ENCODE measurements around the gene TATDN2.

GRCh38 chr3:10247679-10248183 is 528 bp upstream of the TATDN2 start:
- TF ChIP-seq ZNF644 (tag; IDR thresholded peaks at IDR 0.05; ENCODE audit: low read depth) = no peak
- TF ChIP-seq ZNF12 (CRISPR knock-in tag; IDR thresholded peaks at IDR 0.05) = no peak
- no peak for TF ChIP-seq CBX2 (IDR thresholded peaks at IDR 0.05; ENCODE audit: insufficient read depth, low read length, poor library complexity, severe bottlenecking)
- TF ChIP-seq EZH2 (IDR thresholded peaks at IDR 0.05; ENCODE audit: borderline replicate concordance, low read depth, low read length) = no peak
- no peak for TF ChIP-seq MAX (CRISPR knock-in tag; IDR thresholded peaks at IDR 0.05)
- TF ChIP-seq ZNF655 (CRISPR knock-in tag; IDR thresholded peaks at IDR 0.05) = no peak
- TF ChIP-seq TOE1 (IDR thresholded peaks at IDR 0.05; ENCODE audit: borderline replicate concordance) = 0 out of 2 replicates have a peak, but pooled peaks have one; percentile 59
- TF ChIP-seq TOE1 (CRISPR knock-in tag; IDR thresholded peaks at IDR 0.05; ENCODE audit: borderline replicate concordance, low read depth) = no peak
- no peak for TF ChIP-seq PHTF2 (CRISPR knock-in tag; IDR thresholded peaks at IDR 0.05)
- no peak for TF ChIP-seq MYC (IDR thresholded peaks at IDR 0.05; ENCODE audit: low read depth, low read length)
- TF ChIP-seq MYC (CRISPR knock-in tag; IDR thresholded peaks at IDR 0.05; ENCODE audit: borderline replicate concordance, low read depth) = no peak
- TF ChIP-seq SRSF7 (optimal IDR thresholded peaks at IDR 0.05; ENCODE audit: low read depth, low read length) = no peak
- TF ChIP-seq NFE2L1 (tag; IDR thresholded peaks at IDR 0.05; ENCODE audit: borderline replicate concordance, low read depth) = no peak
- 0 out of 4 replicates have a peak, but pooled peaks of 1 of the 2 experiments have one; percentile 28 for TF ChIP-seq TEAD1 (CRISPR knock-in tag; IDR thresholded peaks at IDR 0.05)

All from K562 (cell line).